SK-N-SH (cell line): ENCODE measurements around the gene STAB1. TPM values are rescaled to one million over a fixed set of nuclear protein-coding genes. Genes with fewer than 3 reads are reported as not detected.

Experiments used
- CTCF ChIA-PET: fragments of 300-600, 350-600 bp; formaldehyde crosslinking; extraction: SDS; loops from one replicate; lab custom pipeline; 2021; lab: Yijun Ruan, JAX
- POLR2A ChIA-PET: fragments of 350-600 bp; sonication (Branson Sonifier 250); formaldehyde crosslinking; extraction: SDS; loops from one replicate; lab custom pipeline; 2020; ENCODE audit warnings: antibody characterized with exemption, inconsistent platforms; lab: Yijun Ruan, JAX
- DNase-seq: peaks from one replicate; pipeline ENCODE4 v3.0.0; 2012
- H2AFZ ChIP-seq: fragments of 200-600 bp; sonication (generic); 2 replicates; pipeline ENCODE4 v1.8.1; 2016; ENCODE audit warnings: antibody characterized with exemption, mild to moderate bottlenecking, low read depth
- H3F3A ChIP-seq: fragments of 200-600 bp; sonication (generic); replicated peaks from 2 replicates; pipeline ENCODE3; 2016; ENCODE audit warnings: antibody characterized with exemption, mild to moderate bottlenecking; ENCODE audit not compliant: insufficient read depth
- H3K27ac ChIP-seq, 2 experiments: fragments of 200-500 bp in 1 of 2; fragments of 200-600 bp in 1 of 2; sonication (Bioruptor generic) in 1 of 2; sonication (generic), shearing (Covaris generic) in 1 of 2; 2 replicates each; pipeline versions ENCODE4 v1.5.1 to v1.6.1; 2014 to 2016; ENCODE audit warnings: low read depth in 2 of 2, inconsistent platforms in 1 of 2, low read length in 1 of 2, mild to moderate bottlenecking in 1 of 2, mixed read lengths in 1 of 2
- H3K27me3 ChIP-seq: fragments of 200-600 bp; sonication (generic), shearing (Covaris generic); 2 replicates; pipeline ENCODE4 v1.6.1; 2016; ENCODE audit warnings: mixed run types; ENCODE audit not compliant: insufficient read depth
- H3K36me3 ChIP-seq, 2 experiments: fragments of 200-500 bp in 1 of 2; fragments of 200-600 bp in 1 of 2; sonication (Bioruptor generic) in 1 of 2; sonication (generic) in 1 of 2; replicated peaks in 1 of 2; 2 replicates each; pipeline versions ENCODE3 to v1.5.1; 2014 to 2016; ENCODE audit warnings: low read length in 1 of 2, mild to moderate bottlenecking in 1 of 2; ENCODE audit not compliant: insufficient read depth in 2 of 2, control insufficient read depth in 1 of 2
- H3K4me1 ChIP-seq, 2 experiments: fragments of 200-500 bp in 1 of 2; fragments of 200-600 bp in 1 of 2; sonication (Bioruptor generic) in 1 of 2; sonication (generic), shearing (Covaris generic) in 1 of 2; 2 replicates each; pipeline versions ENCODE4 v1.5.1 to v1.6.1; 2014 to 2016; ENCODE audit warnings: low read depth in 1 of 2, low read length in 1 of 2, mixed run types in 1 of 2; ENCODE audit not compliant: insufficient read depth in 2 of 2, control insufficient read depth in 1 of 2
- H3K4me2 ChIP-seq: fragments of 200-600 bp; sonication (generic), shearing (Covaris generic); 2 replicates; pipeline ENCODE4 v1.6.1; 2017; ENCODE audit warnings: mixed run types
- H3K4me3 ChIP-seq, 2 experiments: fragments of 200-500 bp in 1 of 2; fragments of 200-600 bp in 1 of 2; sonication (Bioruptor generic) in 1 of 2; sonication (generic), shearing (Covaris generic) in 1 of 2; 2 replicates each; pipeline versions ENCODE4 v1.5.1 to v1.8.1; 2014 to 2016; ENCODE audit warnings: low read depth in 2 of 2, inconsistent platforms in 1 of 2, low read length in 1 of 2, mild to moderate bottlenecking in 1 of 2, mixed read lengths in 1 of 2, moderate library complexity in 1 of 2
- H3K79me2 ChIP-seq: fragments of 200-600 bp; sonication (generic); 2 replicates; pipeline ENCODE4 v1.8.1; 2017; ENCODE audit warnings: mild to moderate bottlenecking; ENCODE audit not compliant: insufficient read depth
- H3K9ac ChIP-seq: fragments of 200-600 bp; sonication (generic); 2 replicates; pipeline ENCODE4 v1.6.1; 2017; ENCODE audit warnings: mixed run types
- H3K9me2 ChIP-seq: fragments of 200-600 bp; sonication (generic); 2 replicates; pipeline ENCODE4 v1.6.1; 2017; ENCODE audit warnings: mixed run types
- H3K9me3 ChIP-seq: fragments of 200-600 bp; sonication (generic); 2 replicates; pipeline ENCODE4 v1.6.1; 2017; ENCODE audit warnings: mixed run types, mild to moderate bottlenecking, moderate library complexity
- H4K20me1 ChIP-seq: fragments of 200-600 bp; sonication (generic); 2 replicates; pipeline ENCODE4 v1.6.1; 2017; ENCODE audit warnings: mild to moderate bottlenecking, mixed run types; ENCODE audit not compliant: insufficient read depth
- ELF1 ChIP-seq: IDR thresholded peaks from 2 replicates; pipeline ENCODE4 v1.4.0; 2012
- EP300 ChIP-seq, 2 experiments: IDR thresholded peaks; 2 replicates each; pipeline versions ENCODE4 v1.4.0 to v1.6.1; 2012; ENCODE audit warnings: borderline replicate concordance in 1 of 2, low read depth in 1 of 2, low read length in 1 of 2
- FOSL2 ChIP-seq: IDR thresholded peaks from 2 replicates; pipeline ENCODE4 v1.4.0; 2012; ENCODE audit warnings: low read depth, mild to moderate bottlenecking, moderate library complexity, borderline replicate concordance
- FOXJ3 ChIP-seq: sonication (generic); formaldehyde crosslinking; IDR thresholded peaks from 2 replicates; pipeline ENCODE4 v1.5.1; 2020; ENCODE audit warnings: mild to moderate bottlenecking, missing genetic modification reagents
- FOXM1 ChIP-seq: IDR thresholded peaks from 2 replicates; pipeline ENCODE4 v1.4.0; 2012; ENCODE audit warnings: low read depth, mild to moderate bottlenecking
- GABPA ChIP-seq: IDR thresholded peaks from 2 replicates; pipeline ENCODE4 v1.4.0; 2012; ENCODE audit warnings: low read depth, mild to moderate bottlenecking
- GATA2 ChIP-seq: sonication (generic); formaldehyde crosslinking; IDR thresholded peaks from 2 replicates; pipeline ENCODE4 v1.5.0; 2020; ENCODE audit warnings: mild to moderate bottlenecking, missing genetic modification reagents
- JUND ChIP-seq: IDR thresholded peaks from 2 replicates; pipeline ENCODE4 v1.4.0; 2012
- MAX ChIP-seq: IDR thresholded peaks from 2 replicates; pipeline ENCODE4 v1.4.0; 2012; ENCODE audit warnings: low read depth
- MEF2A ChIP-seq: IDR thresholded peaks from 2 replicates; pipeline ENCODE4 v1.4.0; 2012; ENCODE audit warnings: low read depth, borderline replicate concordance
- MXI1 ChIP-seq: IDR thresholded peaks from 2 replicates; pipeline ENCODE4 v1.6.1; 2012; ENCODE audit warnings: mild to moderate bottlenecking, low read depth, low read length, improper control_type of control experiment
- NRF1 ChIP-seq: IDR thresholded peaks from 2 replicates; pipeline ENCODE4 v1.6.1; 2012; ENCODE audit warnings: low read depth, mild to moderate bottlenecking, low read length
- PBX3 ChIP-seq: IDR thresholded peaks from 2 replicates; pipeline ENCODE4; 2012
- RAD21 ChIP-seq: IDR thresholded peaks from 2 replicates; pipeline ENCODE4 v1.6.1; 2012; ENCODE audit warnings: mild to moderate bottlenecking, low read length
- RCOR1 ChIP-seq: fragments of 150-350 bp; IDR thresholded peaks from 2 replicates; pipeline ENCODE4 v1.6.1; 2017; ENCODE audit warnings: antibody characterized with exemption, low read length
- RFX5 ChIP-seq: IDR thresholded peaks from 2 replicates; pipeline ENCODE4 v1.6.1; 2012; ENCODE audit warnings: mild to moderate bottlenecking, improper control_type of control experiment, low read length
- RXRA ChIP-seq: IDR thresholded peaks from 2 replicates; pipeline ENCODE4 v1.4.0; 2012; ENCODE audit warnings: low read depth, mild to moderate bottlenecking, borderline replicate concordance
- SMC3 ChIP-seq: IDR thresholded peaks from 2 replicates; pipeline ENCODE4 v1.6.1; 2012; ENCODE audit warnings: low read depth, low read length, improper control_type of control experiment
- TAF1 ChIP-seq: IDR thresholded peaks from 2 replicates; pipeline ENCODE4 v1.6.1; 2012; ENCODE audit warnings: low read depth, mild to moderate bottlenecking, low read length, moderate library complexity, borderline replicate concordance
- USF2 ChIP-seq: fragments of 150-350 bp; IDR thresholded peaks from 2 replicates; pipeline ENCODE4 v1.6.1; 2017; ENCODE audit warnings: antibody characterized with exemption, low read length, low read depth, borderline replicate concordance
- ZBTB33 ChIP-seq: IDR thresholded peaks from 2 replicates; pipeline ENCODE4 v1.4.0; 2012; ENCODE audit warnings: low read depth, borderline replicate concordance
- WGBS: methylation state at CpG from one replicate; pipeline ENCODE4 v1.1.6; 2017; ENCODE audit warnings: low lambda C conversion rate; 5-methylcytosine and 5-hydroxymethylcytosine counted together
- polyA plus RNA-seq, 3 experiments: library from polyadenylated mRNA; depleted of rRNA; stranded (reverse); fragments of >200 nt; gene quantifications; 2 replicates each; pipeline ENCODE4 v1.2.3, GENCODE V29; 2012
- TF ChIP-seq, protein P1 (sequence below): IDR thresholded peaks from 2 replicates; pipeline ENCODE4 v1.6.1; 2012; ENCODE audit warnings: mild to moderate bottlenecking, low read depth, low read length, moderate library complexity
- TF ChIP-seq, protein P2 (sequence below): fragments of 150-350 bp; IDR thresholded peaks from 2 replicates; pipeline ENCODE4 v1.6.1; 2016; ENCODE audit warnings: mild to moderate bottlenecking, low read depth, low read length

The STAB1 gene
- polyA plus RNA-seq, 1 of the 3 experiments (the other 2 are of a cell fraction): 0.05 TPM

DNA sequence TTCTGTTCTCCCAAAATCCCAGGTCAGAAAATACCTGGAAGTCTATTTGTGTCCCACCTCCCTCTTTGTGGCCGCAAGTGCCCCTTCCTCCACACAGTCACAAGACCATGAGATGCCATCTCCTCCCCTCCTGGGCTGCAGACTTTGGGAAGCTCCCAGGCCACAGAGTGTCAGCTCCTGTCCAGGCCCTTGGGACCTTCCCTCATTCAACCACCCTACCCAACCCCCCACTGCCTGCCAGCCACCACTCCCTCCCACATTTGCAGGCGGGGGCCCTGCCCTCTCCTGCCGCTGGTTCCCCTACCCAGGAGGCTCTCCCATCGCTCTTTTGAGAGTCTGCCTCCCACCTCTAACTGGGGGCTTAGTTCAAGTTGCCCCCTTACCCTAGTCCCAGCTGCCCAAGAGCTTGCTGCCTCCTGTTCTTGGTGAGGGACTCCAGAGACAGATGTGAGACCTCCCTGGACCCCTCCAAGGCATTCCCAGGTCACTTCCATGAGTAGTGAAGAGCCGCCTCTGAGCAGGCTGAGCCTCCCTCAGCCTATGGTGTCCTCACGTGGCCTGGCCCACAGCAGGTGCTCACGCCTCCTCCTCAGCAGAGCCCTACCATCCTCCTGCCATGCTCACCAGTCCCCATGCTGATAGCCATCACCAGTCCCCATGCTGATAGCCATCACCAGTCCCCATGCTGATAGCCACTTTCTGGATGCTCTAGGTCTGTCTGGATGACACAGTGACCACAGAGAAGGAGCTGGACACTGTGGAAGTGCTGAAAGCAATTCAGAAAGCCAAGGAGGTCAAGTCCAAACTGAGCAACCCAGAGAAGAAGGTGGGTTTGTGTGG lies 15.9 kb upstream of the STAB1 start:
- ChIA-PET CTCF (interaction anchor here (0.7 to 1.5 kb wide), 7 partner anchors 9 to 57 kb away, joined by 3 to 6 read pairs (median 4); partner anchors contain the start of genes STAB1 and UQCC5), POLR2A (interaction anchor here (0.9 to 1.7 kb wide), 2 partner anchors 10 to 77 kb away, joined by 3 to 8 read pairs; no protein-coding TSS in a partner anchor)
- H3K27me3 ChIP-seq: no peaks in the 10 kb centered on the region
- TF ChIP-seq USF2 (no peak), PBX3 (no peak), RFX5 (no peak), TAF1 (no peak), MXI1 (peak; percentile 72; the same call in 1 of the 2 replicates), ELF1 (no peak), GABPA (no peak), GATA2 (CRISPR knock-in tag) (peak; percentile 100), RXRA (no peak), ZBTB33 (no peak), FOXM1 (no peak), RAD21 (peak; percentile 23; the same call in 1 of the 2 replicates), SMC3 (no peak), FOSL2 (no peak), RCOR1 (peak; percentile 91), FOXJ3 (peak; percentile 87), NRF1 (no peak), JUND (no peak), MEF2A (no peak), MAX (no peak), EP300 (IDR thresholded peaks at IDR 0.05; ENCODE audit: borderline replicate concordance in 1 of 2, low read depth in 1 of 2, low read length in 1 of 2) (peak in 1 of 2 experiments; percentile 83; a peak in 1 of 4 replicates)
- TF ChIP-seq, protein P1, sequence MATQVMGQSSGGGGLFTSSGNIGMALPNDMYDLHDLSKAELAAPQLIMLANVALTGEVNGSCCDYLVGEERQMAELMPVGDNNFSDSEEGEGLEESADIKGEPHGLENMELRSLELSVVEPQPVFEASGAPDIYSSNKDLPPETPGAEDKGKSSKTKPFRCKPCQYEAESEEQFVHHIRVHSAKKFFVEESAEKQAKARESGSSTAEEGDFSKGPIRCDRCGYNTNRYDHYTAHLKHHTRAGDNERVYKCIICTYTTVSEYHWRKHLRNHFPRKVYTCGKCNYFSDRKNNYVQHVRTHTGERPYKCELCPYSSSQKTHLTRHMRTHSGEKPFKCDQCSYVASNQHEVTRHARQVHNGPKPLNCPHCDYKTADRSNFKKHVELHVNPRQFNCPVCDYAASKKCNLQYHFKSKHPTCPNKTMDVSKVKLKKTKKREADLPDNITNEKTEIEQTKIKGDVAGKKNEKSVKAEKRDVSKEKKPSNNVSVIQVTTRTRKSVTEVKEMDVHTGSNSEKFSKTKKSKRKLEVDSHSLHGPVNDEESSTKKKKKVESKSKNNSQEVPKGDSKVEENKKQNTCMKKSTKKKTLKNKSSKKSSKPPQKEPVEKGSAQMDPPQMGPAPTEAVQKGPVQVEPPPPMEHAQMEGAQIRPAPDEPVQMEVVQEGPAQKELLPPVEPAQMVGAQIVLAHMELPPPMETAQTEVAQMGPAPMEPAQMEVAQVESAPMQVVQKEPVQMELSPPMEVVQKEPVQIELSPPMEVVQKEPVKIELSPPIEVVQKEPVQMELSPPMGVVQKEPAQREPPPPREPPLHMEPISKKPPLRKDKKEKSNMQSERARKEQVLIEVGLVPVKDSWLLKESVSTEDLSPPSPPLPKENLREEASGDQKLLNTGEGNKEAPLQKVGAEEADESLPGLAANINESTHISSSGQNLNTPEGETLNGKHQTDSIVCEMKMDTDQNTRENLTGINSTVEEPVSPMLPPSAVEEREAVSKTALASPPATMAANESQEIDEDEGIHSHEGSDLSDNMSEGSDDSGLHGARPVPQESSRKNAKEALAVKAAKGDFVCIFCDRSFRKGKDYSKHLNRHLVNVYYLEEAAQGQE: no peak
- TF ChIP-seq, protein P2, sequence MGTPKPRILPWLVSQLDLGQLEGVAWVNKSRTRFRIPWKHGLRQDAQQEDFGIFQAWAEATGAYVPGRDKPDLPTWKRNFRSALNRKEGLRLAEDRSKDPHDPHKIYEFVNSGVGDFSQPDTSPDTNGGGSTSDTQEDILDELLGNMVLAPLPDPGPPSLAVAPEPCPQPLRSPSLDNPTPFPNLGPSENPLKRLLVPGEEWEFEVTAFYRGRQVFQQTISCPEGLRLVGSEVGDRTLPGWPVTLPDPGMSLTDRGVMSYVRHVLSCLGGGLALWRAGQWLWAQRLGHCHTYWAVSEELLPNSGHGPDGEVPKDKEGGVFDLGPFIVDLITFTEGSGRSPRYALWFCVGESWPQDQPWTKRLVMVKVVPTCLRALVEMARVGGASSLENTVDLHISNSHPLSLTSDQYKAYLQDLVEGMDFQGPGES: no peak

More for the DNA sequence above, 15.9 kb upstream of the STAB1 start:
- Histone ChIP-seq H3K36me3 (peaks cover 36 to 69% of the 10 kb centered on the region in 2 experiments), H3K79me2 (no peaks in the 10 kb centered on the region), H2AFZ (no peak overlapping the region), H3K9me2 (no peaks in the 10 kb centered on the region), H3F3A (no peaks in the 10 kb centered on the region), H3K9me3 (no peaks in the 10 kb centered on the region), H3K9ac (no peak overlapping the region), H4K20me1 (no peaks in the 10 kb centered on the region), H3K4me2 (no peak overlapping the region), H3K4me1 (peaks cover 0 to 40% of the 10 kb centered on the region in 2 experiments; a peak in 1 of 4 replicates), H3K4me3 (no peak overlapping the region), H3K27ac (peak overlapping the region in 1 of 2 experiments; percentile 74; a peak in 2 of 4 replicates)
- 100% methylated on average over 7 of the region's 7 CpGs for WGBS
- DNase-seq: peak; percentile 79
